HG03139 (cell line): ENCODE results near the gene TUBA3D.
"Not testable (repeated sequence)": the region's sequence is repeated elsewhere in the genome, so short reads cannot be mapped to it uniquely, and the experiment has no call there.

Experiments
- ATAC-seq: cut with Tn5 transposase; IDR thresholded peaks from one replicate; pipeline ENCODE4 v1.9.1; 2021; ENCODE audit not compliant: unreplicated experiment

The TUBA3D gene

DNA sequence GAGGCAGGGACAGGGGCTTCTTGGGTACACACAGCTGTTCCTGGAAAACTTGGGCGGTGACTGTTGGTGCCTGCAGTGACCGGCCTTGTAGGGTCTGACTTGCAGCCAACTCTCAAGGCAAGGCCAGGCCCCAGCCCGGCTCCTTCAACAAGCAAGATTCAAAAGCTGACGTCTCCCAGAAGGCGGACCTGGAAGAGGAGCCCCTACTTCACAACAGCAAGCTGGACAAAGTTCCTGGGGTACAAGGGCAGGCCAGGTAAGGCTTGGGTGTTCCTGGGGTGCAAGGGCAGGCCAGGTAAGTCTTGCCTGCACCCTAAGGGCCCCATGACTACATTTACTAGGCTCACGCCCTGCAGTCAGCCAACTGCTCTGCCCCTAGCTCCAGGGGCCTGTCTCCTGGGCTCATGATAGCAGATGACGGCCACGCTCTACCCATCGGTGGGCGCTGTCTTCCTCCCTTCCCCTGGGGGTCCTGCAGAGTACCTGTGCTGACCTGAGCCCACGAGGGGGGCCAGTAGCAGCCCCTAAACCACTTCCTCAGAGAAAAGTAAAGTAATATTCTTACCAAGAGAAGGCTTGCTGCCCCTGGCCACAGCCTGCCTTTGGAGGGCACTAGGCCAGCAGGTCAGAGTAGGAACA, 55.7 kb downstream of the TUBA3D start:
- ATAC-seq, result not testable (repeated sequence)
